Measurements from ENCODE around the gene TBC1D7.

Gene TBC1D7

GRCh38 chr6:13263669-13264068 is 64.7 kb downstream of the TBC1D7 start:
- no peak for DNase-seq

- DNase-seq, result no peak
Observed at GRCh38 chr6:13262302-13263230, 65.8 kb downstream of the TBC1D7 start.

DNA sequence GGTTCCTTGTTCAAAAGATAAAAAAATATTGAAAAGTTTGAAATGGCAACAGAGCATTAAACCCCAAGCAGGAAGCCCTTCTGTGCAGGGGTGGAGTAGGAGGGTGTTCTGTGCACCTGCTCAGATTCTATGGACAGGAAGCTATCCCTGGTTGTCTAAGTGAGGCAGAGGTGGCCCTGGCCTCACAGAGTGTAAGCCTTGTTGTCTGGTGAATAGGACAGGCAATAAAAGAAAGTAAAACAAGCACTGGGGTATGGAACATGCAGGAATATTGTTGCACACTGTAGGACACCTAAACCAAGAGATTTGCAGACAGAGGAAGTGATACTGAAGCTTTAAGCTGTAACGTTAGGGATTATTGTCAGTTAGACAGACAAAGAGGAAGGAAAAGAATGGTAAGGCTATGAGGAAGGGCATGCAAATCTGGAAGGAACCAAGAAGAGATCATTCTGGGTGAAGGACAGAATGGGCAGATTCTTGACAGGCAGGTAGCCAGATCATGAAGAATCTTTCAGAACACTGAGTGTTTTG is 66.8 kb downstream of the TBC1D7 start:
- DNase-seq, result no peak

GRCh38 chr6:13260831-13261230 is 67.5 kb downstream of the TBC1D7 start:
- DNase-seq, result no peak

DNA sequence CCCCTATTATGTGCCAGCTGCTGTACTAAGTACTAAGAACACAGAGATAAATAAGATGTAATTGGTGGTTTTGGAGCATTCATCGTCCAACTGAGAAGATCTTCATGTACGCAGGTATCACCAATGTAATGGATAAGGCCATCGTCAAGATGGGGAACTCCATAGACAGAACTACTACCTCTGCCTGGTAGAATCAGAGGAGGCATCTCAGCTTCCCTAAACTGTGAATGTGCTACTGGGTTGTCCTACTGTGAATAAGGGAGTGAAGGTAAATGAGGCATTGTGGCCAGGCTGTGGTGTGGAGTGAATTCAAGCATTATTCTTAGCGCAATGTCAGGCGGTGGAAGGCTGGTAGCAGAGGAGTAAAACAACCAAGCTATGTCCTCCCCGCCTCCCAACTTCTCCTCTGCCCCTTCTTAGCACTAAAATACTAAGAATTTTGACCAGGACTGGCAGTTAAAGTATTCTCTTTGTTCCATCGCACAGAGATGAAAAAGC is 68.2 kb downstream of the TBC1D7 start:
- no peak for DNase-seq

DNA sequence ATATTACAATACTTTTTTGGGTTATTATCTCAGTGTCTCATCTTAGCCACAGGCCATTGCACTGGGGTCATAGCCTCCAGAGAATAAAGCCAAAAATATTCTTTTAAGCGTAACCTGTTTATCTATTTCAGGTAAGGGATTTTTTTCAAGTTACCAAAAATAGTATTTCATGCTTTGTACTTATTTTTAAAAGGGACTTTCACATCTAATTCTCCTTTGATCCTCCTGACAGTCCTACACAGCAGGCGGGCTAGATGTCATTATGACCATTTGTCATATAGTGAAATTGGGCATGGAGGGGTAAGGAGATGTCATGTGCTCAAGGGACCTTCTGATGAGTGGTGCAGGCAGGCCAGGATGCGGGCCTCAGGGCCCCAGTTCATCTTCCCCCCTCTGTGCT is 68.9 kb downstream of the TBC1D7 start:
- no peak for DNase-seq

DNA sequence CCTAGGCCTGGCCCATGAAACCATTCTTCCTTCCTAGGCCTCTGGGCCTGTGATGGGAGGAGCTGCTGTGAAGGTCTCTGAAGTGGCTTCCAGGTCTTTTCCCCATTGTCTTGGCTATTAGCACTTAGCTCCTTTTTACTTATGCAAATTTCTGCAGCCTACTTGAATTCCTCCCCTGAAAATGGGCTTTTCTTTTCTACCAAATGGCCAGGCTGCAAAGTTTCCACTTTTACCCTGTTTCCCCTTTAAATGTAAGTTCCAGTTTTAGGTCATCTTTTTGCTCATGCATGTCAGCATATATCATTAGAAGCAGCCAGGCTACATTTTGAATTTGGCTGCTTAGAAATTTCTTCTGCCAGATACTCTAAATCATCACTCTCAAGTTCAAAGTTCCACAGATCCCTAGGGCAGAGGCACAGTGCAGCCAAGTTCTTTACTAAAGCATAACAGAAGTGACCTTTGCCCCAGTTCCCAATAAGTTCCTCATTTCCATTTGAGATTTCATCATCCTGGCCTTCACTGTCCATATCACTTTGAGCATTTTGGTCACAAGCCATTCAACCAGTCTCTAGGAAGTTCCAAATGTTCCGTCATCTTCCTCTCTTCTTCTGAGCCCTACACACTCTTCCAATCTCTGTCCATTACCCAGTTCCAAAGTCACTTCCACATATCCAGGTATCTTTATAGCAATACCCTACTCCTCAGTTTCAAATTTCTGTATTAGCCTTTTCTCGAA is 71.9 kb downstream of the TBC1D7 start:
- no peak for DNase-seq
